ENCODE results near the gene IZUMO1.

- no peak for TF ChIP-seq SNAI2 (CRISPR knock-in tag; IDR thresholded peaks at IDR 0.05)
- no peak for TF ChIP-seq PATZ1 (CRISPR knock-in tag; IDR thresholded peaks at IDR 0.05; ENCODE audit: borderline replicate concordance)
- no peak for TF ChIP-seq ZFP3 (CRISPR knock-in tag; IDR thresholded peaks at IDR 0.05)
- TF ChIP-seq CSDC2 (CRISPR knock-in tag; IDR thresholded peaks at IDR 0.05): no peak
- TF ChIP-seq ZFP30 (CRISPR knock-in tag; IDR thresholded peaks at IDR 0.05): no peak
Measured at GRCh38 chr19:48784527-48784926, 37.8 kb upstream of the IZUMO1 start.

Data from SK-N-SH treated with all-trans-retinoic acid at 6 μM for 48 hours (cell line).